NCI-H1105 treated with DMSO at 0.1 percent for 48 hours (cell line): ENCODE results near the gene ZMIZ1.
"Not testable (repeated sequence)": the region's sequence is repeated elsewhere in the genome, so short reads cannot be mapped to it uniquely, and the experiment has no call there.

Experiments used
- DNase-seq: peaks from one replicate; lab custom pipeline; 2025; lab: John Stamatoyannopoulos, UW

ZMIZ1 gene

GRCh38 chr10:79266543-79267312 is 198.0 kb downstream of the ZMIZ1 start:
- no peak for DNase-seq

GRCh38 chr10:79267499-79267898 is 198.7 kb downstream of the ZMIZ1 start:
- no peak for DNase-seq

- DNase-seq = no peak
Observed at GRCh38 chr10:79268161-79268601, 199.4 kb downstream of the ZMIZ1 start.

DNA sequence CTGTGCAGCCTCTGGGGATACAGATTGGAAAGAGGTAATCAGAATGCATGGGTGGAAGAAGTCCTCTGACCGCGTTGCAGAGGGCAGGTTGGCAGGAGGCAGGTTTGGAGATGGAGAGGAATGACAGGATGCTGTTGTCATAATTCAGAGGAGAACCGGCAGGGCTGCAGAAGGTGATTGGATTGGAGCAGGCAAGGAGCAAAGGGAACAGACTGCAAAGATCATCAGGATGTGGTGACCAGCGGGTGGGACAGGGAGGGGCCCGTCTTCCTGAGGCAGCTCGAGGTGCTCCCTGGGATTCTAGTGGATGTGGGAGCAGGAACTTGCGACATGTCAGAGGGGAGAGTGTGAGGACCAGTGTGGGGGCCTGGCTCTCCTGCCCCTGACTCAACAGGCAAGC is 200.0 kb downstream of the ZMIZ1 start:
- DNase-seq = no peak

DNA sequence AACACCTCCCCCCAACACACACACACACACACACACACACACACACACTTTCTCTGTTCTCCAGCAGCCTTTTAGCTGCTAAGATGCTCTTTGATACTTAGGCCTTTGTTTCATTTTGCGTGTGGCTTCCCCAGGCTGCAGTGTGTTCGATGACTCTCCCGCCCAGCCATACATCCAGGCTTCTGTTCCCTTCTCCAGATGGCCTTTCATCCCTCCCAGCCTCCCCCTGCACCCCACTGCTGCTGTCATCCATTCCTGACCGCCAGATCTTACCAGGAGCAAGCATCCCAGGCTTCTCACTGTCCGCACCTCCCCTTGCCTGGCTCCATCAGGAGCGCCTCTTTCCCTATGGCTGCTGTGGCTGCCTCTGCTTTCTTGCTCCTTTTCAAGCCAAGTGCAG is 200.7 kb downstream of the ZMIZ1 start:
- no peak for DNase-seq

DNA sequence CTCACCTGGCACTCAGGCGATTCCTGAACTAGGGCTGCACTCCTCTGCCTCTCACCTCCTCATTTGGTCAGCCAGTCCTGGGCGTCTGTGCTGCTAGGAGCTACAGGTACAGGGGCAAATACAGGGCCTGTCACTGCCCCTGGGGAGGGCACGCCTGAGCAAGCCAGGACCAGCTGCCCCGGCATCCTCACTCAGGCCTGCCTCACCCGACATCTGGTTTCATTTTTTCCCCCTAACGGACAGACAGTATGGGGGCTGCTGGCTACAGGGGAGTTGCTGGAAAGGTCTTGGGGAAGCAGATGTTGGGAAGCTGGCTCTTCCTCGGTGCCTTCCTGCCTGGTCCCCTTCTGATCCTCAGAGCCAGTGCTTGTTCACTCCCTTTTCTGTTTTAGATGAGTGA is 201.2 kb downstream of the ZMIZ1 start:
- DNase-seq = no peak

DNA sequence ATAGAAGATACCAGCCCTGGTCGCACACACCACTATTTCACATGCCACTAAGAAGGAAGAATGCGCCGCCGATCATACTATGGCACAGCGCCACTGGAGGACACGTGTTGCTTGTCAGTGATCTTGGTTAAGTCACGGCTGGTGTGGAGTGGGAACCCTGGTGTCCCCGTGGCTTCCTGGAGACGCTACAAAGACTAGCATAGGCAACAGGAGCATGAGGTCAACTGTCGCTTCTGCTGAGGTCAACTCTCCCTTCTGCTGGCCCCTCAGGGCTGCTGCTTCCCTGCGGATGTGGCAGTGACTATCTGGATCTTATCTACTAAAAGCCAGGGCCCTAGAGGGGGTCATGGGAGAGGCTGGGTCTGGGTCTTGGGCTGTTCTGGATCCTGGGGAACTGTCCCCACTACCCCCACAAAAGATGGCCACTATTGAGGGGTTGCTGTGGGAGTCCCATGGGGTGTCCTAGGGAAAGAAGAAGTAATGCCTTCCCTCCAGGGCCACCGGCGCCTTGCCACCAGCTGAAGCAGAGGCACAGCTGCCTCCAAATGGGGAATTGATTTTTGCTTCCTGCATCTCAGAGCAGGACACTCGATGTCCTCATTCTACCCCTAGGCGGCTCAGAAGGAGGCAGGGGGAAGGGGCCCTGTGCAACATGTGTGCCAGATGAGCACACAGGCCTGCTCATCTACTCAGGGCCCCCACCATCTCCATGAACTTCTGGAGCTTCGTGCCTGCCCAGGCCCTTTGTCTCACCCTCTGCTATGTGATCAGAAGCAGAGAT is 201.9 kb downstream of the ZMIZ1 start:
- no peak for DNase-seq

GRCh38 chr10:79272353-79272752 is 203.6 kb downstream of the ZMIZ1 start:
- no peak for DNase-seq

DNA sequence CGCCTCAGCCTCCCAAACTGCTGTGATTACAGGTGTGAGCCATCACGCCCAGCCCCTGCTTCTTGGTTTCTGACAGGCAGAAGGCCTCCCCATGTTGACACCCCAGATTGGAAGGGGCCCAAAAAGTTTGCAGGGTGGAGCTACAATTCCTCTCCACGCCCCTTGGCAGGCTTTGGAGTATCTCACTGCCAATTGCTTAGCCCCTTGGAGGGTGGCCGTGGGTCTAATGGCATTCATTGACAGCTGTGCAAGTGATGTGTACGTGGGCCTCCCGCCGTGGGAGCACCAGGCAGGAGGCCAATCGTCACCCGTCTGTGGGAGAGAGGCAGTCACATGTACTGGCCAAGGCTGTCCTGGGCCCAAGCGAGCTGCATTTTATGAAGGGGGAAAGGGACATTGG is 204.8 kb downstream of the ZMIZ1 start:
- no peak for DNase-seq

DNA sequence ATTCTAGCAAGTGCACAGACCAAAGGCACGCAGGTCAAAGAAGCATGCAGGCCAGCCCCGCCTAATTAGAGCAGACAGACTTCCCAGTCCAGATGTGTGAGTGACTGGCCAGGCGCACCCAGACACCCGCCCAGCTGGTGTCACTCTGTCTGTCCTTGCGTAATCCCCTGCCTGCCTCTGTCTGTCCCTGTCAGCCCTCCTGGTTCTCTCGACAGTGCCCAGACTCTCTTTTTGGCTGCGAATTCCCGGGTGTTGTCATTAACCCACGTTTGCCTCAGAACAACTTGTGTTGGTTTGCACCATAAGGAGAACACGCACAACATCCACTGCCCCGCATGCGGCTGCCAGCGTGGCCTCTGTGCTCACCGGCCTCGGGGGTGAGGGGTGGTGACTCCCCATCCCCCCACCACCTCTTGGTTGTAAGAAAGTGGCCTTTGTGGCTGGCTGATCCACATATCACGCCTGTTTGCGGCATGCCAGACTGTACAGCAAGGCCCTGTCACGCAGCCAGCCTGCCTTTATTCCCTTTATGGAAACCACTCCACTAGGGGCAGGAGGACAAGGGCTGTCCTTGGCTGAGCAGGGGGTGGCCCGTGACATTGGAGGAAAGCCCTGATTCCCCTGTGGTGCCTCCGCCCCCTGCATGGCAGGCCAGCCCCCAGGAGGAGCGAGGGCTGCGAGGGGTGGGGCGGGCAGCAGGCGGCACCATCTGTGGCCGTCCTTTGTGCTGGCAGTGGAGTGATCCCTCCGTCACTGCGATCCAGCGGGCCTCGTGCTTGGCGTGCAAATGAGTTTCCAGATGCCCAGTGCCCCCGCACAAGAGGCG is 205.7 kb downstream of the ZMIZ1 start:
- DNase-seq = no peak

- no peak for DNase-seq
Observed at GRCh38 chr10:79275105-79275430, 206.3 kb downstream of the ZMIZ1 start.

DNA sequence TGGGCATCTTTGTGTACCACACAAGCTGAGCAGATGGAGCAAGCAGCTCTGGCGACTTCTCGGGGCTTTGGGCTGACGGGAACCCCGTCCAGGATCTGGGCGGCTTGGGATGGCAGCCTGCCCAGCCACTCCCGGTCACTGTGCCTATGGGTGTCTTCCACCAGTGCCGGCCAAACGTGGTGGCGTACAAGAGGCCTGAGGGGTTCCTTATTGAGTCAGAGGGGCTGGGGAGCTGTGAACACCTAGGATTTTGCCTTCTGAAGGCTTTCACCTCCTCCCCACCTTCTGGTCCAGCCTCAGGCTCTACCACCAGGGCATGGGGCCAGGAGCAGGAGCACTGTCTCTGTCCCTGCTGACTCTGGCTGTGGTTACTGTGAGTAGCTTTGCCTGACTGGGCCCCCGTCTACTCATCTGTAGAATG is 206.7 kb downstream of the ZMIZ1 start:
- DNase-seq = no peak

GRCh38 chr10:79277579-79278269 is 209.0 kb downstream of the ZMIZ1 start:
- no peak for DNase-seq

- not testable (repeated sequence) for DNase-seq
Observed at GRCh38 chr10:79279047-79279446, 210.3 kb downstream of the ZMIZ1 start.

GRCh38 chr10:79280956-79281355 is 212.2 kb downstream of the ZMIZ1 start:
- no peak for DNase-seq

DNA sequence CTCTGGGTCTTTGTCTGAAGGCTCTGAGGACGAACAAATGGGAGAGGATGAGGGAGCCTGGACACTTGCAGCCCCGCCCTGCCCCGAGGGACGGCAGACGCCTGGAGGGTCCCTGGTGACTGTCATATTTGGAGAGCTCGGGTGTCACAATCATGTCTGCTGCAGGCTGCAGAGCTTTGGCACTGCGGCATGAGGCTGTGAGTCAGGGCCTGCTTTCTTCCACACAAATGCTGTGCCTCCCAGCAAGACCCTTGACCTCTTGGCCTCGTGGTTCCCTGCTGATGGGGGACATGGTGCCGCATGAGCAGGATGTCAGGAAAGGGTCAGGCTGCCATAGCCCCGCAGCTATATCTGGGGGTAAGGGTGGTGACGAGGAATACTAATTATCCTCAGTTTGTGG is 213.6 kb downstream of the ZMIZ1 start:
- DNase-seq = no peak

DNA sequence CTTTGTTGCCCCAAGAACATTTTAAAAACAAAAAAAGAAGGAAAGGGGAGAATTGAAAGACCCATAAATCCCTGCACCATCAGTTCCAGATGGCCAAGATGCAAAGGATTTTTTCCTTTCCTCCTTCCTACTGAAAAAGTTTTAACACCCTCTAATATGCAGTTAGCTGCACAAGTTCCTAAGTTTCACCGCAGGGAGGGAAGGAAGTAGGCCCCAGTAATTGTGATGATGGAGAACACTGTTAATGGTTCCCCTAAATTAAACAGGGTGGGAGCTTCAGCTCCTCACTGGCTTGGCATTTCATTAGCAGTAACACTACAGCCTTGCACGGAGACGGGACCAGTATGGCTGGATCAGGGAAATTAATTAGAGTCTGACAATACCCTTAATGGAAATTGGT is 214.8 kb downstream of the ZMIZ1 start:
- no peak for DNase-seq

DNA sequence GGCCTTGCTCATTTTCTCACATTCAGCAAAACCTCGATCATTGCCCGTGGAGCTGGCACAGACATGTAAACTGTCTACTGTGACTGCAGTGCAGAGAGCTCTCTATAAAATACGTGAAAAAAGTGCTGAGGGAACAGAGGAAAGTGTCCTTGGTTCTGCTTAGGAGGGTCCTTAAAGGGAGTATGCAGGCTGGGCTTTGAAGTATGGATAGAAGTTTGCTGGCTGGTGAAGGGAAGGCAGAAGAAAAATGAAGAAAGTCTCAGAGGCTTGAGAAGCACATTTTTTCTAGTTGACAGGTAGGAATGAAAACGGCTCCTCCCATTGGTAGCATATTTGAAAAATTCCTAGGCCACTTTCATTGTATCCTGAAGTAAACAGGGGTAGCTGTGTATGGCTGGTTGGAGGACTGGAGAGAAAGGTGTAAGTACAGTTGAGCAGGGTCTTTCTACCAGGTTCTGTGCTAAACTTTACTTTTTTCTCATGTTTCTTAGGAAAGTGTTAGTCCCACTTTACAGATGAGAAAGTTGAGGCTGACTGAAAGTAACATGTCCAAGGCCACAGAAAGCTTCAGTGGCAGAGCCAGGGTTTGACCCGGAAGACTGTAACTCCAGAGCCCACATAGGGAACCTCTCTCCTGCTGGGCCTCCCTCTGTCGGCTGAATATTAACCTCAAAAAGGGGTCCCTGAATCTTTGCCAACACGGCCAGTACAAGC is 215.5 kb downstream of the ZMIZ1 start:
- no peak for DNase-seq

DNA sequence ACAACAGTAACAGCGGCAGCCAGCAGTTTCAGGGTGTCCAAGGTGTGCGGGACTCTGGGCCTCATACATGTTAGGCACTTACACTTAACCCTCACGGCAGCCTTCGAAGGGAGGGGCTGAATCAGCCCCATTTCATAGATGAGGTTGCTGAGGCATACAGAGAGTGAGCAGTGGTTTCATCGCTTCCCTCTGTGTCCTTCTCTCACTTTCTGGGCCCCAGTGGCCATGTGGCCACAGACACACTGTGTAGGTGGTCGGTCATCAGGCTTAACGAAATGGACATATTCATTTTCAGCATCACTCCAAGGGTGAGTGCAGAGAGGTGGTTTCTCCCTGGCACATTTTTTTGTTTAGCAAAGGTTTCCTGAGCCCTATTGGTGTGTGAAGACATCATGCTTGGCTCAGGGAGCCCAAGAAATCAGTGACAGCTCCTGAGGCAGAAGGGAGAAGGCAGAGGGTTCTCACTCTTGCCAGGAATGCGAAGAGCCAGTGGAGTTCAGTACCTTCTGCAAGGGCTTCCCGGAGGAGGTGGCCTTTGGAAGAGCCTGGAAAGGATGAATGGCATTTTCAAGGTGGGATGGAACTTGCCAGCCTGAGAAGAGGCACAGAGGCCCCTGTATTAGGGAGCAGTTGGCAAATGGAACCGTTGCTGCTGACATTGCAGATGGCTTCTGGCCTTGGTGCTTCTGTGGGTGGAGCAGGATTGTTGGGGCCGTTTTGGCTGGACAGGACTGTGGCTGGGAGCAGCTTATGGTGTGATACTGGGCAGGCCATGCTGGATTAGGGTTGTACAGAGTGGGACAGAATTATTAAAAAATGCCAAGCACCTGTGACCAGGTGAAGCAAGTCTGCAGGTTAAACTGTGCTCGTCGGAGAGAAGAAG is 216.8 kb downstream of the ZMIZ1 start:
- DNase-seq = no peak

- no peak for DNase-seq
Observed at GRCh38 chr10:79286318-79286951, 217.7 kb downstream of the ZMIZ1 start.
